Activated CD8-positive, alpha-beta T cell treated with anti-CD3 and anti-CD28 coated beads for 36 hours (primary cell): Measurements from ENCODE around the gene GET4. TPM values are rescaled to one million over a fixed set of nuclear protein-coding genes. Genes with fewer than 3 reads are reported as not detected.

Experiments used
- ATAC-seq: fragments of 200-7000 bp; cut with Tn5 transposase; one replicate; pipeline ENCODE4 v1.10.0; 2021; ENCODE audit warnings: mild to moderate bottlenecking, moderate library complexity
- CTCF ChIA-PET: fragments of 350-600 bp; sonication (Branson Sonifier 250); formaldehyde crosslinking; loops from one replicate; lab custom pipeline; 2021; ENCODE audit warnings: antibody characterized with exemption; lab: Charles Lee
- POLR2A ChIA-PET: fragments of 350-600 bp; sonication (Branson Sonifier 250); formaldehyde crosslinking; loops from one replicate; lab custom pipeline; 2021; ENCODE audit warnings: antibody characterized with exemption; lab: Charles Lee
- DNase-seq: peaks from one replicate; pipeline ENCODE4 v3.0.0-alpha.2; 2020
- H3K27ac Mint-ChIP-seq: one replicate; pipeline ENCODE4 v1.8.0; 2021; ENCODE audit warnings: mild to moderate bottlenecking, mixed read lengths
- H3K27me3 Mint-ChIP-seq: one replicate; pipeline ENCODE4 v1.8.0; 2021; ENCODE audit warnings: mixed read lengths
- H3K36me3 Mint-ChIP-seq: one replicate; pipeline ENCODE4 v1.8.0; 2021; ENCODE audit warnings: low read depth, mixed read lengths
- H3K4me1 Mint-ChIP-seq: one replicate; pipeline ENCODE4 v1.8.0; 2021; ENCODE audit warnings: low read depth, mixed read lengths
- H3K4me3 Mint-ChIP-seq: one replicate; pipeline ENCODE4 v1.8.0; 2021; ENCODE audit warnings: mild to moderate bottlenecking, moderate library complexity, mixed read lengths
- H3K9me3 Mint-ChIP-seq: one replicate; pipeline ENCODE4 v1.8.0; 2021; ENCODE audit warnings: mixed read lengths
- CTCF ChIP-seq: fragments of 200-600 bp; IDR thresholded peaks from one replicate; pipeline ENCODE4 v1.8.0; 2022; ENCODE audit warnings: antibody characterized with exemption, mild to moderate bottlenecking
- intact Hi-C: fragments of 100-400 bp; cut with micrococcal nuclease; formaldehyde crosslinking; loops from one replicate; pipeline ENCODE4 v1.10.0; 2022
- total RNA-seq, 2 experiments: library from RNA; stranded (reverse); gene quantifications; one replicate each; pipeline ENCODE4 v1.2.3, GENCODE V29; 2021

GET4 gene
- total RNA-seq, 2 experiments from 2014 or later, result 20.6 to 31.9 TPM

GRCh38 chr7:894927-895450 lies 18.6 kb downstream of the GET4 start:
- intact Hi-C loops, result no loop called here
- no peak for TF ChIP-seq CTCF
- DNase-seq (no peak), ATAC-seq (no peak)
- Mint-ChIP-seq H3K4me3 (no peak overlapping the region), H3K36me3 (peaks cover 44% of the 10 kb centered on the region), H3K27me3 (no peaks in the 10 kb centered on the region), H3K9me3 (no peaks in the 10 kb centered on the region), H3K4me1 (peaks cover 2% of the 10 kb centered on the region), H3K27ac (no peak overlapping the region)
- ChIA-PET CTCF (no interaction called here), POLR2A (interaction anchor here (1.2 kb wide), 1 partner anchor 15 kb away, joined by 5 read pairs; no protein-coding TSS in a partner anchor)

- intact Hi-C loops, result no loop called here
- Mint-ChIP-seq H3K9me3 (no peaks in the 10 kb centered on the region), H3K27me3 (no peaks in the 10 kb centered on the region), H3K4me3 (no peak overlapping the region), H3K27ac (no peak overlapping the region), H3K36me3 (peaks cover 40% of the 10 kb centered on the region), H3K4me1 (peaks cover 2% of the 10 kb centered on the region)
- TF ChIP-seq CTCF, result no peak
- CTCF ChIA-PET, result no interaction called here
- no peak for DNase-seq
- no peak for ATAC-seq
- POLR2A ChIA-PET, result interaction anchor here (1.2 kb wide), 1 partner anchor 17 kb away, joined by 3 read pairs; no protein-coding TSS in a partner anchor
Observed at GRCh38 chr7:895451-896052, 19.2 kb downstream of the GET4 start.

DNA sequence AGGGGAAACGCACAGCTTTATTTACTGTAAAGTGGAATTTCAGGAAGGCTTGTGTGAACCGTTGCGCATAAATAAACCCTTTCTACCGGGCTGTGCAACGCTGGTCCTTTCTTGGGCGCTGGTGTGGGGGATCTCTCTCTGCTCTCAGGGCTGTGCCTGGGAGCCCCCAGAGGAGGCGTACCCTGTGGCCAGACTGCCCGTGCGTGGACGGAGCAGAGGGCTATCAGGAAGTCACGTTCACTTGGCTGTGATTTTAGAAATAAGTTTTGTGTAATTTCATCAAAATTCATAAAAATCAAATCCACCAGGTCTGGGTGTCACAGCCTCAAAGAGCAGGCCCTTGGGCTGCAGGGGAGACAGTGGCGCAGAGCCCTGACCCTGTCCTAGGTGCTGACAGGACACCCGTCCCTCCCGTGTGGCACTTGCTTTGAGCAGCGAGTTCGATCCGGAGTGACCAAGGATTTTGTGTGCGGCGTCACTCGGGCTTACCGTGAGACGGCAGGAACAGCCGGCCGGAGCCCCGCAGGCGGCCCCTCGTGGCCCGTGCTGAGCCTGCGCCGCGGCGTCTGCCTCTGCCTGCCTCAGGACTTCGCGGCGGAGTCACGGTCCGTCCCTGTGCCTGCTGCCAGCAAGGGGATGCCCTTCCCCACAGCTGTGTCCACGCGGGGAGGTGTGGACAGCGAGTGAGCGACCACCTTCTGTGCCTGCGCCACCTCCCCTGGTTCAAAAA lies 20.2 kb downstream of the GET4 start:
- intact Hi-C loops, result no loop called here
- ChIA-PET CTCF (no interaction called here), POLR2A (interaction anchor here (1.2 kb wide), 1 partner anchor 16 kb away, joined by 3 read pairs; no protein-coding TSS in a partner anchor)
- H3K27me3 Mint-ChIP-seq, result no peaks in the 10 kb centered on the region
- peaks cover 2% of the 10 kb centered on the region for H3K4me1 Mint-ChIP-seq
- no peak overlapping the region for H3K4me3 Mint-ChIP-seq
- peaks cover 40% of the 10 kb centered on the region for H3K36me3 Mint-ChIP-seq
- no peak for TF ChIP-seq CTCF
- DNase-seq (no peak), ATAC-seq (no peak)
- no peaks in the 10 kb centered on the region for H3K9me3 Mint-ChIP-seq
- H3K27ac Mint-ChIP-seq, result no peak overlapping the region

- H3K9me3 Mint-ChIP-seq, result no peaks in the 10 kb centered on the region
- CTCF ChIA-PET, result no interaction called here
- TF ChIP-seq CTCF, result no peak
- intact Hi-C loops, result no loop called here
- no peak for ATAC-seq
- H3K36me3 Mint-ChIP-seq, result peaks cover 38% of the 10 kb centered on the region
- no peak overlapping the region for H3K27ac Mint-ChIP-seq
- H3K4me1 Mint-ChIP-seq, result peaks cover 2% of the 10 kb centered on the region
- no peak overlapping the region for H3K4me3 Mint-ChIP-seq
- POLR2A ChIA-PET, result no interaction called here
- no peaks in the 10 kb centered on the region for H3K27me3 Mint-ChIP-seq
- no peak for DNase-seq
Observed at GRCh38 chr7:897086-897485, 20.7 kb downstream of the GET4 start.
